WTC11 (cell line): ENCODE results near the gene ZBTB25. TPM values are rescaled to one million over a fixed set of nuclear protein-coding genes. Genes with fewer than 3 reads are reported as not detected.

Experiments used
- ATAC-seq: fragments of 200-7000 bp; cut with Tn5 transposase; 2 replicates; pipeline ENCODE4 v1.10.0; 2021; ENCODE audit warnings: mild to moderate bottlenecking, moderate library complexity
- CTCF ChIA-PET: fragments of 300-600 bp; sonication (Branson Sonifier 250); formaldehyde crosslinking; loops from one replicate; lab custom pipeline; 2021; ENCODE audit warnings: antibody characterized with exemption; lab: Charles Lee
- POLR2A ChIA-PET: fragments of 350-600 bp; sonication (Branson Sonifier 250); formaldehyde crosslinking; loops from one replicate; lab custom pipeline; 2021; ENCODE audit warnings: antibody characterized with exemption; lab: Charles Lee
- DNase-seq: peaks from one replicate; pipeline ENCODE4 v3.0.0; 2021; ENCODE audit warnings: low spot score
- H3K27ac Mint-ChIP-seq: 2 replicates; pipeline ENCODE4 v1.8.0; 2021; ENCODE audit warnings: mixed read lengths
- H3K27me3 Mint-ChIP-seq: 2 replicates; pipeline ENCODE4 v1.8.0; 2021; ENCODE audit warnings: low read depth, mild to moderate bottlenecking, moderate library complexity, mixed read lengths
- H3K36me3 Mint-ChIP-seq: 2 replicates; pipeline ENCODE4 v1.8.0; 2021; ENCODE audit warnings: mixed read lengths
- H3K4me1 Mint-ChIP-seq: 2 replicates; pipeline ENCODE4 v1.8.0; 2022; ENCODE audit warnings: mixed read lengths
- H3K4me3 Mint-ChIP-seq: 2 replicates; pipeline ENCODE4 v1.8.0; 2021; ENCODE audit warnings: mild to moderate bottlenecking, moderate library complexity, mixed read lengths
- H3K9me3 Mint-ChIP-seq: 2 replicates; pipeline ENCODE4 v1.8.0; 2021; ENCODE audit warnings: mixed read lengths
- AFF4 ChIP-seq: sonication (generic); formaldehyde crosslinking; IDR thresholded peaks from 2 replicates; pipeline ENCODE4 v1.8.1; 2023; ENCODE audit warnings: mild to moderate bottlenecking, missing genetic modification reagents, borderline replicate concordance
- ATF3 ChIP-seq: sonication (generic); formaldehyde crosslinking; conservative IDR thresholded peaks from 2 replicates; pipeline ENCODE4 v1.8.1; 2022; ENCODE audit warnings: mild to moderate bottlenecking, missing genetic modification reagents
- ETV6 ChIP-seq: sonication (generic); formaldehyde crosslinking; IDR thresholded peaks from 2 replicates; pipeline ENCODE4 v1.8.1; 2022; ENCODE audit warnings: mild to moderate bottlenecking, missing genetic modification reagents
- FOXJ3 ChIP-seq: sonication (generic); formaldehyde crosslinking; IDR thresholded peaks from 2 replicates; pipeline ENCODE4 v1.9.0; 2021; ENCODE audit warnings: missing genetic modification reagents, mild to moderate bottlenecking, borderline replicate concordance
- JAZF1 ChIP-seq: fragments of 250-450 bp; sonication (Bioruptor Pico); IDR thresholded peaks from 2 replicates; pipeline ENCODE4 v1.9.0; 2021; ENCODE audit warnings: moderate library complexity, mild to moderate bottlenecking, inconsistent platforms
- MLX ChIP-seq: sonication (generic); formaldehyde crosslinking; IDR thresholded peaks from 2 replicates; pipeline ENCODE4 v1.8.1; 2023; ENCODE audit warnings: mild to moderate bottlenecking, missing genetic modification reagents, moderate library complexity
- MXD4 ChIP-seq: fragments of 250-450 bp; sonication (Bioruptor Pico); IDR thresholded peaks from 2 replicates; pipeline ENCODE4 v1.8.0; 2021; ENCODE audit warnings: mild to moderate bottlenecking, moderate library complexity, borderline replicate concordance
- MYBL2 ChIP-seq: sonication (generic); formaldehyde crosslinking; IDR thresholded peaks from 2 replicates; pipeline ENCODE4 v1.8.1; 2023; ENCODE audit warnings: mild to moderate bottlenecking, moderate library complexity, missing genetic modification reagents
- NFATC4 ChIP-seq: fragments of 250-450 bp; sonication (Bioruptor Pico); IDR thresholded peaks from 2 replicates; pipeline ENCODE4 v1.9.0; 2021; ENCODE audit warnings: mild to moderate bottlenecking
- NFYB ChIP-seq: sonication (generic); formaldehyde crosslinking; conservative IDR thresholded peaks from 2 replicates; pipeline ENCODE4 v1.8.0; 2022; ENCODE audit warnings: low read depth, missing genetic modification reagents
- NR3C1 ChIP-seq: sonication (generic); formaldehyde crosslinking; conservative IDR thresholded peaks from 2 replicates; pipeline ENCODE4 v1.8.1; 2023; ENCODE audit warnings: low read depth, mild to moderate bottlenecking, missing genetic modification reagents
- PREB ChIP-seq: sonication (generic); formaldehyde crosslinking; IDR thresholded peaks from 2 replicates; pipeline ENCODE4 v1.8.1; 2022; ENCODE audit warnings: mild to moderate bottlenecking, missing genetic modification reagents, moderate library complexity, borderline replicate concordance
- PRRX2 ChIP-seq: fragments of 250-450 bp; sonication (Bioruptor Pico); IDR thresholded peaks from 2 replicates; pipeline ENCODE4 v1.8.0; 2021; ENCODE audit warnings: mild to moderate bottlenecking
- SMAD3 ChIP-seq: sonication (generic); formaldehyde crosslinking; IDR thresholded peaks from 2 replicates; pipeline ENCODE4 v1.8.0; 2022; ENCODE audit warnings: missing genetic modification reagents, mild to moderate bottlenecking, borderline replicate concordance
- SOX15 ChIP-seq: fragments of 250-450 bp; sonication (Bioruptor Pico); IDR thresholded peaks from 2 replicates; pipeline ENCODE4 v1.9.0; 2021; ENCODE audit warnings: mild to moderate bottlenecking
- TEAD1 ChIP-seq: sonication (generic); formaldehyde crosslinking; IDR thresholded peaks from 2 replicates; pipeline ENCODE4 v1.8.0; 2022; ENCODE audit warnings: mild to moderate bottlenecking, missing genetic modification reagents
- ZNF121 ChIP-seq: sonication (generic); formaldehyde crosslinking; IDR thresholded peaks from 2 replicates; pipeline ENCODE4 v1.8.0; 2023; ENCODE audit warnings: missing genetic modification reagents
- ZNF317 ChIP-seq: sonication (generic); formaldehyde crosslinking; IDR thresholded peaks from 2 replicates; pipeline ENCODE4 v1.8.1; 2023; ENCODE audit warnings: low read depth, mild to moderate bottlenecking, moderate library complexity, missing genetic modification reagents, borderline replicate concordance
- ZNF532 ChIP-seq: fragments of 250-450 bp; sonication (Bioruptor Pico); IDR thresholded peaks from 2 replicates; pipeline ENCODE4 v1.9.0; 2021; ENCODE audit warnings: mild to moderate bottlenecking, borderline replicate concordance
- ZNF671 ChIP-seq: fragments of 250-450 bp; sonication (Bioruptor Pico); IDR thresholded peaks from 2 replicates; pipeline ENCODE4 v1.8.0; 2021; ENCODE audit warnings: mild to moderate bottlenecking
- total RNA-seq: library from RNA; stranded (reverse); gene quantifications from 3 replicates; pipeline ENCODE4 v1.2.3, GENCODE V29; 2021
- TF ChIP-seq, protein P1 (sequence below): sonication (generic); formaldehyde crosslinking; IDR thresholded peaks from 2 replicates; pipeline ENCODE4 v1.8.0; 2022; ENCODE audit warnings: mild to moderate bottlenecking, missing genetic modification reagents

ZBTB25 gene
- total RNA-seq, 1 experiment from 2014 or later = 11.9 TPM

DNA sequence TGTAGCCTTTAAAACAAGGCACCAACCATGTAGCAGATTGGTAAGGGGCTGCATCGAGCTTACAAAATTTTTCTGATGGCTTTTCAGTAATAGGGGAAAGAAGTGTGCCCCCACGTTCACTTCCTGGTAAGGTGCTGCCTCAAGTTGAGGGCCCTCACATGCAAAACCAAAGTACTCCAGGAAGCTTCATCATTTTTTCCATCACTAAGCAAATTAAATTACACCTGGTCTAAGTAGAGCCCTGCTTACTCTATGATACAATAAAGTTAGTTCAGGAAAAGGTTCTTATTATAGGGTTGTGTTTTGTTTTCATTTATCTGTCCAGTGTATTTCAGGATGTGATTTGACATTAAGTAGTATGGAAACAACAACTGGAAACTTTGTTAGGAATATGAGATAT is 53.4 kb downstream of the ZBTB25 start (continued):
- TF ChIP-seq AFF4 (CRISPR knock-in tag) (no peak), NFYB (no peak), MXD4 (no peak), PREB (no peak), MLX (CRISPR knock-in tag) (no peak), NFATC4 (no peak)

- no peak for DNase-seq
- no peak overlapping the region for H3K27ac Mint-ChIP-seq
- no peak overlapping the region for H3K4me3 Mint-ChIP-seq
- peaks cover 66% of the 10 kb centered on the region for H3K36me3 Mint-ChIP-seq
- H3K4me1 Mint-ChIP-seq = no peaks in the 10 kb centered on the region
- TF ChIP-seq SOX15 (CRISPR knock-in tag) (no peak), JAZF1 (CRISPR knock-in tag) (no peak), ZNF317 (CRISPR knock-in tag) (no peak), ZNF121 (CRISPR knock-in tag) (no peak), FOXJ3 (CRISPR knock-in tag) (no peak), MLX (CRISPR knock-in tag) (no peak), NR3C1 (no peak), ATF3 (CRISPR knock-in tag) (no peak), SMAD3 (no peak), ETV6 (CRISPR knock-in tag) (no peak), PRRX2 (CRISPR knock-in tag) (no peak), ZNF532 (CRISPR knock-in tag) (no peak), ZNF671 (CRISPR knock-in tag) (no peak), MYBL2 (no peak), TEAD1 (CRISPR knock-in tag) (no peak)
- TF ChIP-seq, protein P1, sequence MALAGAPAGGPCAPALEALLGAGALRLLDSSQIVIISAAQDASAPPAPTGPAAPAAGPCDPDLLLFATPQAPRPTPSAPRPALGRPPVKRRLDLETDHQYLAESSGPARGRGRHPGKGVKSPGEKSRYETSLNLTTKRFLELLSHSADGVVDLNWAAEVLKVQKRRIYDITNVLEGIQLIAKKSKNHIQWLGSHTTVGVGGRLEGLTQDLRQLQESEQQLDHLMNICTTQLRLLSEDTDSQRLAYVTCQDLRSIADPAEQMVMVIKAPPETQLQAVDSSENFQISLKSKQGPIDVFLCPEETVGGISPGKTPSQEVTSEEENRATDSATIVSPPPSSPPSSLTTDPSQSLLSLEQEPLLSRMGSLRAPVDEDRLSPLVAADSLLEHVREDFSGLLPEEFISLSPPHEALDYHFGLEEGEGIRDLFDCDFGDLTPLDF (CRISPR knock-in tag) = no peak
- no peaks in the 10 kb centered on the region for H3K27me3 Mint-ChIP-seq
- no peaks in the 10 kb centered on the region for H3K9me3 Mint-ChIP-seq
- ATAC-seq = no peak
- ChIA-PET POLR2A (interaction anchor here (0.5 to 1.2 kb wide), 3 partner anchors 60 to 446 kb away, joined by 3 to 8 read pairs (median 3); no protein-coding TSS in a partner anchor), CTCF (no interaction called here)
Observed at GRCh38 chr14:64447876-64448670, 55.6 kb downstream of the ZBTB25 start.
